Cerebellar cortex (tissue), 1 donor: ENCODE data around the gene PRSS38.

Experiments used
- DNase-seq: peaks from one replicate; pipeline ENCODE4 v3.0.0-alpha.2; 2015; ENCODE audit warnings: low spot score

PRSS38 gene

GRCh38 chr1:227793079-227793947 lies 22.2 kb upstream of the PRSS38 start:
- no peak for DNase-seq

GRCh38 chr1:227793948-227794816 lies 21.3 kb upstream of the PRSS38 start:
- no peak for DNase-seq

GRCh38 chr1:227794817-227795192 lies 20.7 kb upstream of the PRSS38 start:
- DNase-seq = no peak

- DNase-seq = no peak
Observed at GRCh38 chr1:227795732-227796131, 19.7 kb upstream of the PRSS38 start.

GRCh38 chr1:227796359-227796915 lies 19.0 kb upstream of the PRSS38 start:
- no peak for DNase-seq

- DNase-seq = no peak
Observed at GRCh38 chr1:227797144-227797543, 18.3 kb upstream of the PRSS38 start.

GRCh38 chr1:227797625-227798024 lies 17.9 kb upstream of the PRSS38 start:
- DNase-seq = no peak

GRCh38 chr1:227798078-227798802 lies 17.2 kb upstream of the PRSS38 start:
- no peak for DNase-seq

- no peak for DNase-seq
Observed at GRCh38 chr1:227799756-227800155, 15.7 kb upstream of the PRSS38 start.

- no peak for DNase-seq
Observed at GRCh38 chr1:227803933-227804332, 11.5 kb upstream of the PRSS38 start.

- DNase-seq = no peak
Observed at GRCh38 chr1:227805606-227806197, 9.8 kb upstream of the PRSS38 start.

GRCh38 chr1:227808566-227808965 lies 6.9 kb upstream of the PRSS38 start:
- no peak for DNase-seq

GRCh38 chr1:227809026-227809425 lies 6.4 kb upstream of the PRSS38 start:
- no peak for DNase-seq

- DNase-seq = no peak
Observed at GRCh38 chr1:227813962-227814361, 1.5 kb upstream of the PRSS38 start.

GRCh38 chr1:227816750-227817446 lies 1.4 kb downstream of the PRSS38 start:
- DNase-seq = no peak

- DNase-seq = no peak
Observed at GRCh38 chr1:227823537-227823936, 8.1 kb downstream of the PRSS38 start.

- DNase-seq = no peak
Observed at GRCh38 chr1:227824204-227824603, 8.7 kb downstream of the PRSS38 start.

- DNase-seq = no peak
Observed at GRCh38 chr1:227828786-227829185, 13.3 kb downstream of the PRSS38 start.

GRCh38 chr1:227838181-227838580 lies 22.7 kb downstream of the PRSS38 start:
- DNase-seq = no peak

- no peak for DNase-seq
Observed at GRCh38 chr1:227841096-227841495, 25.6 kb downstream of the PRSS38 start.
